Panc1 (cell line): ENCODE results near the gene OSGIN1. TPM values are rescaled to one million over a fixed set of nuclear protein-coding genes. Genes with fewer than 3 reads are reported as not detected.

Experiments used
- ATAC-seq: fragments of 200-7000 bp; cut with Tn5 transposase; 2 replicates; pipeline ENCODE4 v1.9.1; 2020; ENCODE audit warnings: mild to moderate bottlenecking, moderate library complexity
- BruUV-seq: library from RNA; stranded (reverse); fragments of 400-500 nt; replicated peaks from 2 replicates; lab custom pipeline; 2021; lab: Mats Ljungman, UMichigan
- CTCF ChIA-PET: fragments of 300-600 bp; sonication (Branson Sonifier 250); formaldehyde crosslinking; loops from one replicate; lab custom pipeline; 2022; ENCODE audit warnings: antibody characterized with exemption; lab: Charles Lee
- POLR2A ChIA-PET: fragments of 300-600 bp; sonication (Branson Sonifier 250); formaldehyde crosslinking; loops from one replicate; lab custom pipeline; 2022; ENCODE audit warnings: antibody characterized with exemption; lab: Charles Lee
- DNase-seq: peaks from one replicate; pipeline ENCODE4 v3.0.0-alpha.2; 2010; ENCODE audit warnings: low read depth, low spot score
- H3K27ac ChIP-seq: 2 replicates; pipeline ENCODE4 v1.5.1; 2011; ENCODE audit warnings: mild to moderate bottlenecking, low read length, inconsistent platforms
- H3K27me3 ChIP-seq: fragments of 200-500 bp; sonication (Bioruptor generic); 2 replicates; pipeline ENCODE4 v1.6.0; 2014; ENCODE audit warnings: low read length, inconsistent platforms; ENCODE audit not compliant: control insufficient read depth, insufficient read depth
- H3K36me3 ChIP-seq: fragments of 200-500 bp; sonication (Bioruptor generic); 2 replicates; pipeline ENCODE4 v1.5.1; 2014; ENCODE audit warnings: inconsistent platforms, mild to moderate bottlenecking, low read length, moderate library complexity; ENCODE audit not compliant: control insufficient read depth, insufficient read depth
- H3K4me1 ChIP-seq: 2 replicates; pipeline ENCODE4 v1.5.1; 2011; ENCODE audit warnings: inconsistent platforms, mild to moderate bottlenecking, low read length, moderate library complexity; ENCODE audit not compliant: control insufficient read depth, insufficient read depth
- H3K4me3 ChIP-seq, 2 experiments: 2 replicates each; pipeline ENCODE4 v1.5.1; 2011 to 2012; ENCODE audit warnings: low read depth in 2 of 2, low read length in 2 of 2, mild to moderate bottlenecking in 2 of 2, inconsistent platforms in 1 of 2, moderate library complexity in 1 of 2
- H3K9me3 ChIP-seq: fragments of 200-500 bp; sonication (Bioruptor generic); 2 replicates; pipeline ENCODE4 v1.5.1; 2014; ENCODE audit warnings: low read depth, mild to moderate bottlenecking, inconsistent platforms, low read length, moderate library complexity; ENCODE audit not compliant: control insufficient read depth, insufficient read depth
- CTCF ChIP-seq: fragments of 450-650 bp; IDR thresholded peaks from 2 replicates; pipeline ENCODE4 v1.5.1; 2017; ENCODE audit warnings: mild to moderate bottlenecking
- POLR2AphosphoS5 ChIP-seq: IDR thresholded peaks from 2 replicates; pipeline ENCODE4 v1.6.1; 2012; ENCODE audit warnings: mild to moderate bottlenecking, low read depth, low read length, moderate library complexity
- REST ChIP-seq, 2 experiments: IDR thresholded peaks; 2 replicates each; pipeline ENCODE4 v1.6.1; 2011 to 2012; ENCODE audit warnings: low read depth in 2 of 2, control low read depth in 1 of 2, low read length in 1 of 2, mild to moderate bottlenecking in 1 of 2, moderate library complexity in 1 of 2; ENCODE audit not compliant: insufficient read depth in 1 of 2
- SIN3A ChIP-seq: IDR thresholded peaks from 2 replicates; pipeline ENCODE4 v1.6.1; 2012; ENCODE audit warnings: low read depth, mild to moderate bottlenecking, low read length, moderate library complexity, borderline replicate concordance; ENCODE audit not compliant: insufficient read depth
- TCF7L2 ChIP-seq: IDR thresholded peaks from 2 replicates; pipeline ENCODE4 v1.6.1; 2011; ENCODE audit warnings: mild to moderate bottlenecking, low read depth, low read length, inconsistent platforms
- in situ Hi-C: cut with HindIII; loops from 2 replicates; pipeline ENCODE4 v1.10.0; 2016; ENCODE audit warnings: low sequenced_read_pairs, low pct_unique_long_range_greater_than_20kb
- intact Hi-C: fragments of 100-400 bp; cut with micrococcal nuclease; formaldehyde crosslinking; loops from one replicate; pipeline ENCODE4 v1.10.0; 2022; ENCODE audit not compliant: unreplicated experiment
- total RNA-seq: library from RNA; stranded (reverse); gene quantifications from one replicate; pipeline ENCODE4 v1.2.1, GENCODE V29; 2021; ENCODE audit not compliant: unreplicated experiment

Gene OSGIN1
- total RNA-seq, 1 experiment from 2014 or later: 4.9 TPM

DNA sequence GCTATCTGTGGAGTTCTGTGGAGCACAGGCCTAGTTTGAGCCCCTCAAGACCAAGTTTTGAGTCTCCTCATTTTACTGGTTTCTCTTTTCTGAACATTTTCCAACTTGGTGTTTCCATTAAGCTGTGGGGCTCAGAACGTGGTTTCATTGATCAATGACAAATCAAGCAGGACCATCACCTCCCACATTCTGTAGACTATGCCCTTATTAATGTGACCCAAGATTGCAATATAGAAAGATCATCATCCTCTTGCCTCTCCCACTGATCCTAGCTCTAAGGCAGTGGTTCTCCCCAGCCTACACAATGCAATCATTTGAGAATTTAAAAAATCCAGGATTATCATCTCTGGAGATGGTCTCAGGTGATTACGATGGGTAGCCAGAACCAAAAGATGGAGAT, 15.8 kb upstream of the OSGIN1 start:
- no TSS peak for BruUV-seq
- Histone ChIP-seq H3K27me3 (no peaks in the 10 kb centered on the region), H3K4me1 (no peaks in the 10 kb centered on the region), H3K4me3 (no peak overlapping the region), H3K36me3 (no peaks in the 10 kb centered on the region), H3K27ac (no peak overlapping the region), H3K9me3 (no peaks in the 10 kb centered on the region)
- intact Hi-C loops (no loop called here), in situ Hi-C loops (no loop called here)
- DNase-seq (no peak), ATAC-seq (no peak)
- TF ChIP-seq REST (IDR thresholded peaks at IDR 0.05; ENCODE audit: insufficient read depth in 1 of 2, low read depth in 2 of 2, low read length in 1 of 2) (no peak), CTCF (no peak), POLR2AphosphoS5 (no peak), TCF7L2 (no peak), SIN3A (no peak)
- ChIA-PET POLR2A (no interaction called here), CTCF (no interaction called here)

- Histone ChIP-seq H3K4me1 (no peaks in the 10 kb centered on the region), H3K36me3 (no peaks in the 10 kb centered on the region), H3K27me3 (no peaks in the 10 kb centered on the region), H3K9me3 (no peaks in the 10 kb centered on the region), H3K4me3 (no peak overlapping the region), H3K27ac (no peak overlapping the region)
- intact Hi-C loops (no loop called here), in situ Hi-C loops (no loop called here)
- POLR2A ChIA-PET: no interaction called here
- CTCF ChIA-PET: interaction anchor here (1.0 kb wide), 1 partner anchor 9 kb away, joined by 3 read pairs; no protein-coding TSS in a partner anchor
- BruUV-seq: no TSS peak
- no peak for TF ChIP-seq SIN3A
- no peak for TF ChIP-seq REST (IDR thresholded peaks at IDR 0.05; ENCODE audit: insufficient read depth in 1 of 2, low read depth in 2 of 2, low read length in 1 of 2)
- TF ChIP-seq TCF7L2: no peak
- no peak for TF ChIP-seq POLR2AphosphoS5
- TF ChIP-seq CTCF: no peak
- DNase-seq (no peak), ATAC-seq (no peak)
These were observed 14.8 kb upstream of the OSGIN1 start for GRCh38 chr16:83937922-83938885.
